Measurements from ENCODE around the gene PTPN20.
"Not testable (repeated sequence)": the region's sequence is repeated elsewhere in the genome, so short reads cannot be mapped to it uniquely, and the experiment has no call there.

PTPN20 gene, protein sequence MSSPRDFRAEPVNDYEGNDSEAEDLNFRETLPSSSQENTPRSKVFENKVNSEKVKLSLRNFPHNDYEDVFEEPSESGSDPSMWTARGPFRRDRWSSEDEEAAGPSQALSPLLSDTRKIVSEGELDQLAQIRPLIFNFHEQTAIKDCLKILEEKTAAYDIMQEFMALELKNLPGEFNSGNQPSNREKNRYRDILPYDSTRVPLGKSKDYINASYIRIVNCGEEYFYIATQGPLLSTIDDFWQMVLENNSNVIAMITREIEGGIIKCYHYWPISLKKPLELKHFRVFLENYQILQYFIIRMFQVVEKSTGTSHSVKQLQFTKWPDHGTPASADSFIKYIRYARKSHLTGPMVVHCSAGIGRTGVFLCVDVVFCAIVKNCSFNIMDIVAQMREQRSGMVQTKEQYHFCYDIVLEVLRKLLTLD

GRCh38 chr10:46911144-46911876 lies at the start of gene PTPN20:
TSS of gene PTPN20 (plus strand) at chr10:46911428. CDS start at chr10:46932500, 21,072 bp downstream.
- peak; percentile 3 for DNase-seq

DNA sequence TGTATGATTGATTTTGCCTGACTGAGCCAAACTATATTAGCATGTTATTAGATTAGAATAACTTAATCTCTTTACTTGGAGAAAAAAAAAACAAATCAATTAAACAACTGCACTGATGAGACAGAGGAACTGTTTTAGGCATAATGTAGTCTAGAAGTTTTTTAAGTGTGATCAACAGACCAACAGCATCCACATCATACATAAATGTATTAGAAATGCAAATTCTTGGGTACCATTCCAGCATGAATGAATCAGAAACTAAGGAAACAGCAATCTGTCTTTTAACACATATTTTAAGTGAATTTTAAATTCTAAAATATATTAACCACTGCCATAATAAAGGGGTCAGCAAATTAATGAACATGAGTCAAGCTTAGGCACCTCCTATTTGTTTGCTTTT lies 41.5 kb upstream of the PTPN20 start:
- not testable (repeated sequence) for DNase-seq

GRCh38 chr10:46871583-46871982 lies 39.6 kb upstream of the PTPN20 start:
- DNase-seq, result not testable (repeated sequence)

- not testable (repeated sequence) for DNase-seq
Measured at GRCh38 chr10:46875304-46875703, 35.9 kb upstream of the PTPN20 start.

DNA sequence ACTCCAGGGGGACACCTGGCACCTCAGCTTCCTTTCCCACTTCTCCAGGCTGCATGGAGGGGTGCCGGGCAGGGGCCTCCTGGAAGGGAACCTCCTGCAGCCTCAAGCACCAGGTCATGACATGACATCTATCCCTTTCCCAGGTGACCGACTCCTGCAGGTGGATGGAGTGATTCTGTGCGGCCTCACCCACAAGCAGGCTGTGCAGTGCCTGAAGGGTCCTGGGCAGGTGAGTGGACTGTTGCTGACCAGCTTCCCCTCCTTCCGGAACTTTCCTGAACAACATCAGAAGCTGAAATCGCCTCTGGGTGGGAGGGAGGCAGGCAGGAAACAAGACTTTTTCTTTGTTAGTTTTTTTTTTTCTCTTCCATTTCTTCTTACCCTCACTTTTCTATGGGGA lies 34.5 kb upstream of the PTPN20 start:
- not testable (repeated sequence) for DNase-seq

GRCh38 chr10:46878761-46879160 lies 32.5 kb upstream of the PTPN20 start:
- DNase-seq, result not testable (repeated sequence)

DNA sequence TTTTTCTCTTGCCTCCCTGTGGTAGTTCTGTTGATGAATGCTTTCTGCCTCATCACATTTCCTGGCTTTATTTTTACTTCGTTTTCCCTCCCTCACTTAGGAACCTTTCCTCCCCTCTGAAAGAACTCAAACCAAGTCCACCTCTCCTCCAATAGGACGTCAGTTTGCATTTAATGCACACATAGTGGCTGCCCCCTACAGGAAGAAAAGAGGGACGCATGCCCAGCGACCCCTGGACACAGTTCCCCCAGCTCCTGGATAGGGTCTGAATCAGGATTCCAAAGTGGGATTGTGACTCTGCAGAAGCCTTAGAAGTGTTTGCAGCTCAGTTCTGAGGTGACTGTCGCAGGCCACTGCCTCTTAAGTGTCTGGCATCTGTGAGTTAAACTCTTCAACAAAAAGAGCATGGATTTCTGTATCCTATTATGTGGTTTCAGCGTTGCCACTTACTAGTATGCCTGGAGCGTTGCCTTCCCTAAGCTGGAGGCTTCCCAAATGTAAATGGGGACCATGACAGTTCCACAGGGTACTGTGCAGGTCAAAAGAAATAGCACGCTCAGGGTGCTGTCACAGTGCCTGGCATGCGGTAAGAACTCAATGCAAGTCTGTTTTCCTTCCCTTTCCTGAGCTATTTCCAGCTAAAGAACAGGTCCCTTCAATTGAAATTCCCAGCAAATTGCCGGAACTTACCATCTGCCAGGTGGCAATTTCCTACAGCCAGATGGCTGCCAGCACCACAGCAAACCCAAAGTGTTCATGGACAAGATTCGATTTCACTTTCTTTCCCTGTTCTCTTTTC lies 20.2 kb upstream of the PTPN20 start:
- DNase-seq, result not testable (repeated sequence)

DNA sequence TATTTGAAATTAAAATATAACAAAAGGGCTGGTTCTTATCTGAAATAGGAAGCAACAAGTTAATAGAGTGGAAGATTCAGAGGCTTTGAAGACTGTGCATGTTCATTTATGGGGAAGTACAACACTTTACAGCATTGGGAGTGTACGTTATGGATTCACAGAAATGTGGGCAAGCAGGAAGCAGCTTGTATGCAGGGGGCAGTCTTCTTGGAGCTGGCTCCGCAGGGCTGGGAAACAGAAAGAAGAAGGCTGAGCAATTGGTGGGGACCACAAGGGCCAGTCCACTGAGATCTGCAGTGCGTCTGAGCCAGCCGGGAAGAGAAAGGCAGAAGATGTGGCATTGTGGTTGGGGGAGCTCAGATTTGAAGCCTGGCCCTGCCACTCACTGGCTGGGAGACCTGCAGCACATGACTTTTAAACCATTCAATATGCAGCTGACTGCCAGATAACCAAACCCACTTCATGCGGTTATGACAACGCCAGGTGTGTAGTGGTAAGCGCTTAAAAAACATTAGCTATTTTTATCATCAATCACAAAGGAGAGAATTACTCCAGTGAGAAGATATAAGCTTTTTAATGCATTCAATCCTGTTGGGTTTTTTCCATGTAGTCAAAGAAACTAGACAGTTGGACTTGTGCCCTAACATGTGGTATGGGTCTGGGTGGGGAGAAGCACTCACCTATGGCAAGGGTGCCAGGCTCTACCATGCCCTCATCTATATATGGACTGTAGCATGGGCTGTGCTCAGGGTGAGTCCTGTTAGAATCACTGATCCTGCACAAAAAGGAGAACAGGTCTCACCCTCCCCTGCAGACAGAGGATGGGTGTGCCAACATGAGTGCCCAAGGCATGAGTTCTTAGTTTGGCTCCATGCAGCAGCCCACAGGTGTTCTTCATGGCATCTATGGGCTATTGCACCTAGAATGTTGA lies 14.2 kb upstream of the PTPN20 start:
- not testable (repeated sequence) for DNase-seq

DNA sequence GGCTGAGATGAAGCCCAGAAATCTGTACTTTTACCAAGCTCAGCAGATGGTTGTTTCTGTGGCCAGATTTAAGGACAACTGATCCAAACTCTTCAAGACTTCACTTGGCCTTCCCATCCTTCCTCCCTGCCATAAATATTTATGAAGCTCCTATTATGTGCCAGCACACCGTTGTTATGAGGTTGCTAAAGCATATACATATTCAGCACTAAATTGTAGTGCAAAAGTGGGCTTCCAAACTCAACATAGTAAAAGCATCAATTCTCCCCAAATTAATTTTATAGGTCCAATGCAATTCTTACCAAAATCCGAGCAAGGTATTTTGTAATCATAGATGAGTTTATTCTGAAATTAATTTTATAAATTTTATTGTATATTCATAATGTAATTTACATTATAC lies 10.0 kb upstream of the PTPN20 start:
- not testable (repeated sequence) for DNase-seq

GRCh38 chr10:46903874-46904273 lies 7.4 kb upstream of the PTPN20 start:
- not testable (repeated sequence) for DNase-seq

GRCh38 chr10:46906359-46906758 lies 4.9 kb upstream of the PTPN20 start:
- not testable (repeated sequence) for DNase-seq

GRCh38 chr10:46907185-46908117 lies 3.8 kb upstream of the PTPN20 start:
- not testable (repeated sequence) for DNase-seq

GRCh38 chr10:46922498-46922897 lies 11.3 kb downstream of the PTPN20 start:
- not testable (repeated sequence) for DNase-seq

GRCh38 chr10:46925156-46925555 lies 13.9 kb downstream of the PTPN20 start:
- not testable (repeated sequence) for DNase-seq

- DNase-seq, result not testable (repeated sequence)
Measured at GRCh38 chr10:46925853-46926252, 14.6 kb downstream of the PTPN20 start.

- not testable (repeated sequence) for DNase-seq
Measured at GRCh38 chr10:46928810-46929209, 17.6 kb downstream of the PTPN20 start.

DNA sequence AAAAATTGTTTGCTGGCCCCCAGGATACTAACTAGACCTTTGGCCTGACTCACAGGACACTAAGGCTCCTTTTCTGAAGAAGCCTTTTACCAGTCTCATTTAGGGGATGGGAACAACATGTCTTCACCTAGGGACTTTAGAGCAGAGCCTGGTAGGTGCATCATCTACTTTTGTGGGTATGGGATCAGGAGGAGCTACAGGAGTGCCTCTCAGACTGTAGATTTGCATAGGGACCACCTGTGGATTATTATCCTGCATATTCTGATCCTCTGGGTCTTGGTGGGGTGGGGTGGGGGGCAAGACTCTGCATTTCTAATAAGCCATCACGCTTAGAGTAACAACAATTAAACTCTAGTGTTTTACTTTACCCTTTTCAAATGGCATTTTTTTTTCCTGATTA lies 21.2 kb downstream of the PTPN20 start:
- not testable (repeated sequence) for DNase-seq

DNA sequence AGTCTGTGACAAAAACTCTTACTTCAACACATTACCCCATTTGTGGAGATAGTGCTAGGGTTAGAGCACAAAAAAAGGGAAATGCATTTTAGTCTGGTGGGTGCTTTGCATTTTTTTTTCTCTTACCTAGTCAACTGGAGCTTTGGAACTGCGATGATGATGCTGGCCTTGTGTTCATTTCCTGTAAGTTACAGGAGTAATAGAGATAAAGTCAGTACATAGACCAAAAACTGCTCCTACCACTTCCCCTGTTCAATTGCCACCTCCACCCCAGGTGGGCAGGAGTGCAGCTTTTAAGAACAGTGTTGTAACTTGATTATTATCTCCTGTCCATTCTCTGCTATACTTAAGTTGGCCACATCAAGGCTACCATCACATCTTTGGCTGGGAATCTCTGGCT lies 29.9 kb downstream of the PTPN20 start:
- not testable (repeated sequence) for DNase-seq

DNA sequence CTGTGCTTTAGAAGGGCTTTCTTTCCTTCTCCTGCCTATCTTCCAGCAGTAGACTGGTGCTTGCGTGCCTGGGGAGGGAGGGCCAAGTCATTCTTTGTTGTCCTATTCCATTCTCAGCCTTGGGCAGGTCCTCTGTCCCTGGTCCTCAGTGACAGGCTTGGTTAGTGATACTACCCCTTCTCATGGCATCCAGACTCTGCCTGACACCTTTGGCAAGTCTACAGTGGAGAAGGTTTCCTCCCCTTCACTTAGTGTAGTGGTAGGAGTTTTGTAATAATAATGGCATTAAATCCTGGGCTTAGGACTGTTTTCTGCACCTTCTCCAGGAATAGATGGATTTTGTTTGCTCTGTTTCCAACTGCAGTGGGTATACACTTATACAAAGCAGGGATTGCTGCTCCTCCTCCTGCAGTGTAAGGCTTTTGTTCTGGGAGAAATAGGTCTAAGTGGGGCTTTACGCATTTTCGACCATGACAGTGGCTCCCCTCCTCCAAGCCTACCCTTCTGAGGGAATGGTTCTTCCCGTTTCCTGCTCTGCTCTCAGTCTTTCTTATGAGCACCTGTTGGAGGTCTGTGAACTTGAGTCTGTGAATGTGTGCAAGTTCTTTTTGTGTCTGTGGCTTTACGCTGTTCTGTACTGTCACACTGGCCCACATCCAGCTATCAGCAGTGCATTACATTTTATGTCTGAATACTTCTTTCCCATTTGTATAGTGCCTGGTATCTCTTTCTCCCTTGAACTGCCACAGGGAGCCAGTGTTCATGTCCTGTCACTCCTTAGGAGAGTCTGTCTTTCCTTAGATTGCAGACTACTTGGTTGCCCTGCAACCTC lies 37.7 kb downstream of the PTPN20 start:
- not testable (repeated sequence) for DNase-seq

DNA sequence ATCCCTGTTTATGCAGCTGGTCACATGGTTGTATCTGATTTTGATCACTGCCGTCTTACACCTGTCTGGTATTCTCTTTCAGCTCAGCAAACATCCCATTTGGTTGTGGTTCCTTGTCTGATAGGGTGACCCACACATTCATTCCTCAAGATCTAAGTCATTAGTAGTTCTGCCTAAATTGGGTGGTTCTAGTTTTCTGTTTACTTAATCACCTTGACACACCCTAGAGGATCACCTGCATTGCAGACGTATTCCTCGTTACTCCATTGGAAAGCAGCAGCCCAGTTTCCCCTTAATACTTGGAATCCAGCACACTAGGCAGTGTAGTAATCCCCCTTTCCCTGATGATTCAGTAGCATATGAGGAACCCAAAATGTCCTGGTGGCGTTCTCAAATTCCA lies 41.3 kb downstream of the PTPN20 start:
- DNase-seq, result not testable (repeated sequence)
